Uterus (tissue), 4 donors: ENCODE results near the gene TRAF3. TPM values are rescaled to one million over a fixed set of nuclear protein-coding genes. Genes with fewer than 3 reads are reported as not detected.
"Not testable (repeated sequence)": the region's sequence is repeated elsewhere in the genome, so short reads cannot be mapped to it uniquely, and the experiment has no call there.

Experiments
- DNase-seq, 2 donors: peaks; one replicate each; pipeline ENCODE4 v3.0.0-alpha.2; 2019 to 2020
- H3K27ac ChIP-seq, 2 donors: fragments of 200-600 bp; sonication (generic); 1 replicate in 1 of 2; 2 replicates in 1 of 2; pipeline ENCODE4 v1.5.1; 2016 to 2018
- H3K27me3 ChIP-seq, 2 donors: fragments of 200-600 bp; sonication (generic); one replicate each; pipeline ENCODE4 v1.5.1; 2018 to 2019; ENCODE audit warnings: control low read depth in 1 of 2
- H3K36me3 ChIP-seq, 2 donors: fragments of 200-600 bp; sonication (generic); one replicate each; pipeline ENCODE4 v1.5.1; 2019; ENCODE audit warnings: control low read depth in 1 of 2
- H3K4me1 ChIP-seq, 2 donors: fragments of 200-600 bp; sonication (generic); one replicate each; pipeline ENCODE4 v1.5.1; 2018 to 2019; ENCODE audit warnings: control low read depth in 1 of 2
- H3K4me3 ChIP-seq, 2 donors: fragments of 200-600 bp; sonication (generic); 1 replicate in 1 of 2; 2 replicates in 1 of 2; pipeline ENCODE4 v1.5.1; 2018 to 2019; ENCODE audit warnings: mild to moderate bottlenecking in 1 of 2
- H3K9me3 ChIP-seq, 2 donors: fragments of 200-600 bp; sonication (generic); one replicate each; pipeline ENCODE4 v1.5.1; 2019; ENCODE audit warnings: control low read depth in 1 of 2
- POLR2A ChIP-seq, 2 donors: fragments of 450-650 bp; IDR thresholded peaks; one replicate each; pipeline ENCODE4 v1.6.1; 2016; ENCODE audit warnings: antibody characterized with exemption in 2 of 2, mild to moderate bottlenecking in 1 of 2, moderate library complexity in 1 of 2
- intact Hi-C: fragments of 100-400 bp; cut with DNase I; formaldehyde crosslinking; loops from one replicate; pipeline ENCODE4 v1.15.1; 2023; ENCODE audit warnings: low total_unique reads
- total RNA-seq, 4 donors: library from RNA; depleted of rRNA in 3 of 4; stranded (reverse); fragments of >200 nt in 3 of 4; gene quantifications; one replicate each; pipeline versions ENCODE4 v1.1.0 to v1.2.4, GENCODE V29; 2014 to 2023
- TF ChIP-seq, protein P1 (sequence below), 4 experiments: fragments of 200-600 bp in 2 of 4; fragments of 450-650 bp in 2 of 4; sonication (generic) in 2 of 4; IDR thresholded peaks; one replicate each; pipeline ENCODE4 v1.5.1; 2016 to 2019; ENCODE audit warnings: antibody characterized with exemption in 4 of 4, mild to moderate bottlenecking in 2 of 4, moderate library complexity in 1 of 4
- donor health status: DM: yes; HTN: yes; CAD: no.

TRAF3 gene
- total RNA-seq, 4 donors from 2014 or later = 7.4 to 33.1 (median 22.1) TPM

DNA sequence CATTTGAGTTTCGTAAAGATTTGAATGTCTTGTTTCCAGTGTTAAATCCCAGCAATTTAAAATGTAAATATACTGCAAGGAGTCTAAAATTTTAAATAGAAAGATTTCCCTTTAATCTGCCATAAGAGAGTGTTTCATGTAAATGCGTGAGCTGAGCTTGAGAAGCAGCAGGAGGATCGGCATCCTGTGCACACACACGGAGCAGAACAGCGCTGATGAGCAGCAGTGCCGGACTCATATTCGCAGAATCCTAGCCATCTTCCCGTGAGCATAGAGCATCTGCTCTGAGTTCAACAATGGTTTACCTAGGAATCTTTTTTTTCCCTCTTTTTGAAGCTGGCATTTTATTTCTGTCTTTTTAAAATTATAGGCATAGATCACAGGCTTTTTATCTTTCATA, 115.4 kb downstream of the TRAF3 start:
- no peaks in the 10 kb centered on the region for H3K36me3 ChIP-seq
- TF ChIP-seq, protein P1, sequence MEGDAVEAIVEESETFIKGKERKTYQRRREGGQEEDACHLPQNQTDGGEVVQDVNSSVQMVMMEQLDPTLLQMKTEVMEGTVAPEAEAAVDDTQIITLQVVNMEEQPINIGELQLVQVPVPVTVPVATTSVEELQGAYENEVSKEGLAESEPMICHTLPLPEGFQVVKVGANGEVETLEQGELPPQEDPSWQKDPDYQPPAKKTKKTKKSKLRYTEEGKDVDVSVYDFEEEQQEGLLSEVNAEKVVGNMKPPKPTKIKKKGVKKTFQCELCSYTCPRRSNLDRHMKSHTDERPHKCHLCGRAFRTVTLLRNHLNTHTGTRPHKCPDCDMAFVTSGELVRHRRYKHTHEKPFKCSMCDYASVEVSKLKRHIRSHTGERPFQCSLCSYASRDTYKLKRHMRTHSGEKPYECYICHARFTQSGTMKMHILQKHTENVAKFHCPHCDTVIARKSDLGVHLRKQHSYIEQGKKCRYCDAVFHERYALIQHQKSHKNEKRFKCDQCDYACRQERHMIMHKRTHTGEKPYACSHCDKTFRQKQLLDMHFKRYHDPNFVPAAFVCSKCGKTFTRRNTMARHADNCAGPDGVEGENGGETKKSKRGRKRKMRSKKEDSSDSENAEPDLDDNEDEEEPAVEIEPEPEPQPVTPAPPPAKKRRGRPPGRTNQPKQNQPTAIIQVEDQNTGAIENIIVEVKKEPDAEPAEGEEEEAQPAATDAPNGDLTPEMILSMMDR (IDR thresholded peaks at IDR 0.05) = no peak
- TF ChIP-seq POLR2A (IDR thresholded peaks at IDR 0.05) = no peak
- no peaks in the 10 kb centered on the region for H3K4me1 ChIP-seq
- no peaks in the 10 kb centered on the region for H3K27me3 ChIP-seq
- intact Hi-C loops = no loop called here
- no peak overlapping the region for H3K4me3 ChIP-seq
- no peak for DNase-seq
- no peaks in the 10 kb centered on the region for H3K9me3 ChIP-seq
- no peak overlapping the region for H3K27ac ChIP-seq

DNA sequence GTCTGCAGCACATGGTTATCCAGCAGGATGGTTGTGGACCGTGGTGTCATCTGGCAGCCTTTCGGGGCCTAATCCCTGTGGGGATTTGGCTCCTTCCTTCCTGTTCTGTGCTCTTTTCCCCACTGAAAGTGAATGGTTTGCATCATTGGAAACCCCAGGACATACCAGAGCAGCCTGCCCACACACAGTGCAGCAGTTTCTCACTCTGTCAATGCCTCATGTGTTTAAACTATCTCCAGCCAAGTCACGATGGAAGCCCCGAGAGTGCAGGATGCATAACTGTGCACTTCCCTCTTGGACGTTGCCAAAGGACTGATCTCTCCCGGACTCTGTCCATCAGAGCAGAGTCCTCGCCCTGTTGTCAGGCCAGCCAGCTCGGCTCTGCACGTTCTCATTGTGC, 116.2 kb downstream of the TRAF3 start:
- H3K4me1 ChIP-seq = no peaks in the 10 kb centered on the region
- no peak for TF ChIP-seq POLR2A (IDR thresholded peaks at IDR 0.05)
- TF ChIP-seq, protein P1 (IDR thresholded peaks at IDR 0.05) = no peak
- no peaks in the 10 kb centered on the region for H3K36me3 ChIP-seq
- no peak overlapping the region for H3K4me3 ChIP-seq
- H3K27me3 ChIP-seq = no peaks in the 10 kb centered on the region
- intact Hi-C loops = no loop called here
- no peak overlapping the region for H3K27ac ChIP-seq
- DNase-seq = peak in 1 of 2 donors; percentile 46
- H3K9me3 ChIP-seq = no peaks in the 10 kb centered on the region

DNA sequence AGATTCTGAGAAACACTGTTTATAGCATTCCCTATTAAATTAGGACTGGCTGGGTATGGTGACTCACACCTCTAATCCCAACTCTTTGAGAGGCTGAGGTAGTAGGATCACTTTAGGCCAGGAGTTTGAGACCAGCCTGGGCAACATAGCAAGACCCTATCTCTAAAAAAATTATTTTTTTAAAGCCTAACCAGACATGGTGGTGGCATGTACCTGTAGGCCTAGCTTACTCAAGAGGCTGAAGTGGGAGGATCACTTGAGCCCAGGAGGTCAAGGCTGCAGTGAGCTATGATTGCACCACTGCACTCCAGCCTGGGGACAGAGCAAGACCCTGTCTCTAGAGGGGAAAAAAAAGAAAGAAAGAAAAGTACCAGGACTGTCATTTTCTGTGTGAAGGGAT, 119.5 kb downstream of the TRAF3 start:
- DNase-seq, H3K4me3 ChIP-seq, H3K9me3 ChIP-seq, H3K36me3 ChIP-seq, H3K4me1 ChIP-seq, H3K27ac ChIP-seq, H3K27me3 ChIP-seq, intact Hi-C loops: not testable (repeated sequence)

DNA sequence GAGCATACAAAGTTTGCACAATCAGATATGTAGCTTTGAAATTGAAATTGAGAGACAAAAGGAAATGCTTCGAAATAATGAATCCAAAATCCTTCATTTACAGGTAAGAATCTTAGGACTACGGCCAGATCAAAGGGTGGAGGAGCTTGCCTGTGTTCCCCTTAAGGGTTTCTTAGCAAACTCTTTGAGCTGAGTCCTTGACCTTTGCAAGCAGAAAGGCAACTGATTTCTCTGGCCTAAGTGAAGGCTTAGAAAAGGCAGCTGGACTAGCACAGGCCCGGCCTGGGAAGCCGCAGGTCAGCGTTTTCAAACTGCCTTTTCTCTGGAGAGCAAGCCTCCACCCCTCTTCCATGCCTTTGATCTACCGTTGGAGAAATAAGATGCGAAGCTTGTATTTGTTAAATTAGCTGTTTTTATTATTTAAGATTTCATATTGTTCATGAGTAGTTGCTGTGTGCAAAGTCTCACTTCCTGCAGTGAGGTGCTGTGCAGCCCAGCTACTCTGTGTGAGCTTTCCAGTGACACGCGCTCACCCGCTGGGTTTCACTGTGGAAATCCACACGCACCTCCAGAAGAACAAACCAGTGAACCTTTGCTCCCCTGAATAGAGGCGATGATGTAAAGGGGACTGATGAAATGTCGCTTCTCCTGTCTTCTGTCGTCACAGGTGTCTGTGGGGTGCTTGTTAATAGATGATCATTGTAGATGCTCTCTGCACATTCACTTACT, 120.2 kb downstream of the TRAF3 start:
- H3K4me3 ChIP-seq = no peak overlapping the region
- intact Hi-C loops = no loop called here
- H3K27me3 ChIP-seq = no peaks in the 10 kb centered on the region
- no peaks in the 10 kb centered on the region for H3K4me1 ChIP-seq
- no peak overlapping the region for H3K27ac ChIP-seq
- TF ChIP-seq, protein P1 (IDR thresholded peaks at IDR 0.05) = no peak
- no peak for TF ChIP-seq POLR2A (IDR thresholded peaks at IDR 0.05)
- H3K9me3 ChIP-seq = no peaks in the 10 kb centered on the region
- H3K36me3 ChIP-seq = no peaks in the 10 kb centered on the region
- DNase-seq = no peak

DNA sequence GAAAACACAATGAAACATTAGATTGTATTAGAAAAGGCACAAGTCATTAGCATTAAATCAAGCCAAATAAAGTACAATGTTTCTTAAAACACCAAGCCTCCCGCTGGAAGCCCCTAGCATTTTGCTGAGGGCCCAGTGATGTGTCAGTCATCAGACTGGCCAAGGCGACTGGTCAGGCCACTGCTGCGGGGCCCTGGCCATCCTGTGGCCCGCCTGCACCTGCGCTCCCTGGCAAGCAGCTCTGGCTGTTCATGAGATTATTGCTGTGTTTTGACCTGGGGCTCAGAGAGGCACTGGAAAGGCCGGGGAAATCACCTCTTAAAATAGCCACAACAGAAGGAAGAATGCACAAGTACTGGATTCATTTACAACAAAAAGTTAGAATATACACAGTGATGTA, 121.0 kb downstream of the TRAF3 start:
- no peaks in the 10 kb centered on the region for H3K4me1 ChIP-seq
- H3K27me3 ChIP-seq = no peaks in the 10 kb centered on the region
- H3K9me3 ChIP-seq = no peaks in the 10 kb centered on the region
- H3K4me3 ChIP-seq = no peak overlapping the region
- no peak for DNase-seq
- H3K36me3 ChIP-seq = no peaks in the 10 kb centered on the region
- H3K27ac ChIP-seq = no peak overlapping the region
- intact Hi-C loops = no loop called here
- TF ChIP-seq, protein P1 (IDR thresholded peaks at IDR 0.05) = no peak
- TF ChIP-seq POLR2A (IDR thresholded peaks at IDR 0.05) = no peak
